PC-9 (cell line): ENCODE results near the gene C6orf118. TPM values are rescaled to one million over a fixed set of nuclear protein-coding genes. Genes with fewer than 3 reads are reported as not detected.

Experiments
- BruUV-seq: library from RNA; stranded (reverse); fragments of 400-500 nt; replicated peaks from 2 replicates; lab custom pipeline; 2021; lab: Mats Ljungman, UMichigan
- CTCF ChIA-PET: fragments of 300-600 bp; sonication (Branson Sonifier 250); formaldehyde crosslinking; loops from one replicate; lab custom pipeline; 2022; ENCODE audit warnings: antibody characterized with exemption; lab: Charles Lee
- POLR2A ChIA-PET: fragments of 300-600 bp; sonication (Branson Sonifier 250); formaldehyde crosslinking; loops from one replicate; lab custom pipeline; 2022; ENCODE audit warnings: antibody characterized with exemption; ENCODE audit not compliant: unreplicated experiment; lab: Charles Lee
- DNase-seq, 2 experiments: peaks; one replicate each; pipeline versions ENCODE4 v3.0.0 to v3.0.0-alpha.2; 2015 to 2022; ENCODE audit warnings: mixed read lengths in 1 of 2
- H2AFZ ChIP-seq: fragments of 200-600 bp; sonication (generic); 2 replicates; pipeline ENCODE4 v1.8.1; 2017; ENCODE audit warnings: antibody characterized with exemption
- H3F3A ChIP-seq: fragments of 200-600 bp; sonication (generic); 2 replicates; pipeline ENCODE4 v1.8.1; 2017; ENCODE audit warnings: antibody characterized with exemption, mild to moderate bottlenecking, low read depth; ENCODE audit not compliant: insufficient read depth
- H3K27ac ChIP-seq: fragments of 200-600 bp; sonication (generic); 2 replicates; pipeline ENCODE4 v1.6.1; 2016; ENCODE audit warnings: mixed run types
- H3K27me3 ChIP-seq: fragments of 200-600 bp; sonication (generic); 2 replicates; pipeline ENCODE4 v1.6.1; 2016; ENCODE audit warnings: low read depth, mixed run types; ENCODE audit not compliant: insufficient read depth
- H3K36me3 ChIP-seq: fragments of 200-600 bp; sonication (generic); 2 replicates; pipeline ENCODE4 v1.6.1; 2016; ENCODE audit warnings: low read depth, mixed run types
- H3K4me1 ChIP-seq: fragments of 200-600 bp; sonication (generic); replicated peaks from 2 replicates; pipeline ENCODE4 v1.6.1; 2016; ENCODE audit warnings: mixed run types; ENCODE audit not compliant: insufficient read depth
- H3K4me2 ChIP-seq: fragments of 200-600 bp; sonication (generic); 2 replicates; pipeline ENCODE4 v1.6.1; 2017; ENCODE audit warnings: mixed run types
- H3K4me3 ChIP-seq: fragments of 200-600 bp; sonication (generic); 2 replicates; pipeline ENCODE4 v1.6.1; 2016; ENCODE audit warnings: mixed run types
- H3K79me2 ChIP-seq: fragments of 200-600 bp; sonication (generic); 2 replicates; pipeline ENCODE4 v1.6.1; 2017; ENCODE audit warnings: low read depth, mixed run types
- H3K9me2 ChIP-seq: fragments of 200-600 bp; sonication (generic); 2 replicates; pipeline ENCODE4 v1.8.1; 2017; ENCODE audit warnings: mild to moderate bottlenecking; ENCODE audit not compliant: insufficient read depth
- H3K9me3 ChIP-seq: fragments of 200-600 bp; sonication (generic); 2 replicates; pipeline ENCODE4 v1.8.1; 2016; ENCODE audit warnings: low read depth; ENCODE audit not compliant: insufficient read depth
- H4K20me1 ChIP-seq: fragments of 200-600 bp; sonication (generic); 2 replicates; pipeline ENCODE4 v1.8.1; 2017; ENCODE audit not compliant: insufficient read depth
- EZH2 ChIP-seq: fragments of 200-600 bp; sonication (generic); IDR thresholded peaks from 2 replicates; pipeline ENCODE4 v1.8.0; 2017; ENCODE audit warnings: antibody characterized with exemption, low read depth
- intact Hi-C: fragments of 100-400 bp; cut with micrococcal nuclease; formaldehyde crosslinking; loops from one replicate; pipeline ENCODE4 v1.10.0; 2022; ENCODE audit not compliant: unreplicated experiment
- total RNA-seq: library from RNA; stranded (reverse); gene quantifications from 2 replicates; pipeline ENCODE4 v1.2.3, GENCODE V29; 2021
- TF ChIP-seq, protein P1 (sequence below): fragments of 200-600 bp; sonication (generic); conservative IDR thresholded peaks from 2 replicates; pipeline ENCODE4 v1.6.1; 2017; ENCODE audit warnings: mixed run types, antibody characterized with exemption, mild to moderate bottlenecking, moderate library complexity

C6orf118 gene
- total RNA-seq, 1 experiment from 2014 or later = not detected

DNA sequence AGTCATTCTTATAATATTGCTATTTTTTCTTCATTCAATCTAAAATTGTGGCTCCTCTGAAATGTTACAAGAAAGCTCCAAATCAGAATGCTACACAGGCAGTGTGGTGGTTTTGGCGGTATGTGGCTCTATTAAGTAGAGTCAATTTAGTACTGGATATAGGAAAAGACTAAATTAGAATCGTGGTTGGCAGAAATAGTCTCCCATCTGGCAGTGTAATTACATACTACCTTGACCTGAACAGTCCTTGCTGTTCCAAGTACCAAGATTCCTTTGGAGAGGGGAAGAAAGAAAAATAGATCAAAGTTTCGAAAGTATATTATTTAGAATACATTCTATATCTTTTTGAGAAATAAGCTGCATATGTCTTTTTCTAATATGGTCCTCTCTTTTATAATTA is 78.2 kb downstream of the C6orf118 start:
- Histone ChIP-seq H2AFZ (no peak overlapping the region), H3K4me1 (no peaks in the 10 kb centered on the region), H3K27me3 (peaks cover 15% of the 10 kb centered on the region), H4K20me1 (no peaks in the 10 kb centered on the region), H3K79me2 (no peaks in the 10 kb centered on the region), H3K9me3 (no peaks in the 10 kb centered on the region), H3K9me2 (no peaks in the 10 kb centered on the region), H3K4me2 (no peak overlapping the region), H3K36me3 (no peaks in the 10 kb centered on the region), H3K27ac (no peak overlapping the region), H3F3A (no peaks in the 10 kb centered on the region), H3K4me3 (no peak overlapping the region)
- intact Hi-C loops = no loop called here
- TF ChIP-seq, protein P1, sequence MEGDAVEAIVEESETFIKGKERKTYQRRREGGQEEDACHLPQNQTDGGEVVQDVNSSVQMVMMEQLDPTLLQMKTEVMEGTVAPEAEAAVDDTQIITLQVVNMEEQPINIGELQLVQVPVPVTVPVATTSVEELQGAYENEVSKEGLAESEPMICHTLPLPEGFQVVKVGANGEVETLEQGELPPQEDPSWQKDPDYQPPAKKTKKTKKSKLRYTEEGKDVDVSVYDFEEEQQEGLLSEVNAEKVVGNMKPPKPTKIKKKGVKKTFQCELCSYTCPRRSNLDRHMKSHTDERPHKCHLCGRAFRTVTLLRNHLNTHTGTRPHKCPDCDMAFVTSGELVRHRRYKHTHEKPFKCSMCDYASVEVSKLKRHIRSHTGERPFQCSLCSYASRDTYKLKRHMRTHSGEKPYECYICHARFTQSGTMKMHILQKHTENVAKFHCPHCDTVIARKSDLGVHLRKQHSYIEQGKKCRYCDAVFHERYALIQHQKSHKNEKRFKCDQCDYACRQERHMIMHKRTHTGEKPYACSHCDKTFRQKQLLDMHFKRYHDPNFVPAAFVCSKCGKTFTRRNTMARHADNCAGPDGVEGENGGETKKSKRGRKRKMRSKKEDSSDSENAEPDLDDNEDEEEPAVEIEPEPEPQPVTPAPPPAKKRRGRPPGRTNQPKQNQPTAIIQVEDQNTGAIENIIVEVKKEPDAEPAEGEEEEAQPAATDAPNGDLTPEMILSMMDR = no peak
- no peak for TF ChIP-seq EZH2
- CTCF ChIA-PET = no interaction called here
- DNase-seq = no peak
- BruUV-seq = no TSS peak
- POLR2A ChIA-PET = no interaction called here
